Activated CD4-positive, alpha-beta T cell treated with anti-CD3 and anti-CD28 coated beads, Interleukin-2, Interleukin-6, amounts not matched to agents 100 ng/mL and 50 ng/mL, durations not matched to agents 16 hours and 8 hours (primary cell): ENCODE results near the gene KIAA0040.

Experiments
- DNase-seq: peaks from one replicate; pipeline ENCODE4 v3.0.0-alpha.2; 2020

KIAA0040 gene

DNA sequence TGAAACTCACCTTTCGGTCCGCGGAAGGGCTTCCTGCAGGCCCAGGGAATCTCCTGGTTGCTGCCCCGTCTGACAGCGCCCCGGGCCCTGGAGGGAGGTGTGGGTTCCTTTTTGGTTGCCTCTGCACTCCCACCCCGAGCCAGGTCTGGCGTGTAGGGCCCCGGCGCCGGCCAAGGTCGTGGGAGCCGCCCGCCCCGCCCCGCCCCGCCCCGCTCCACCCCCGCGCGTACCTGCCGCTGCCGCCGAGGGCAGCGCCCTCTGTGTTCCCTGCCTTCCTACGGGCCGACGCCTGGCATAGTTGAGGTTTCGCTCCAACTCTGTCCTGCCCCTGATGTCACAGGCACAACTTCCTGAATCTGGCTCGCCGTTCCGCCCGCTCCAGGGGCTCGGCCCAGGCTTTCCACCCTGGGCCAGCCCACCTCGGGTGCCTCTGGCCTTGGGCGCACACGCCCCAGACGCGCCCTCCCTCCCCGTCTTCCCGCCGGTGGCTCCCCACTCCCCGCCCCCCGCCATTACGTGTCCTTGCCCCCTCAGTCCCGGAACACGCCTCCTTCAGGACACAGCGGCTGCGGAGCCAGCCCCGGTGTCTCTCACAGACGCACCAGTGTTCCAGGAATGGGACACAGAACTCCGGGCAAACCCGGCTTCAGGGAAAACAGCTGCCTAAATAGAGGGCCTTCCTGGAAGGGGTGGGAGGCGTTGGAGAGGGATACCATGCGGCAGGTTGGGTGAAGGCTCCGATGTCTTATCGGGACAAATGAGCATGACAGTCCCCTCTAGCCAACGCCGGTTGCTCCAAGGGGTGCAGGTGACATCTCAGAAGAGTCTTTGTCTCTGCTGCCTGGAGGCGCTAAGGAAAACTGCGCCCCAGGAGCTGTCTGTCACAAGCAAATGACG, at the start of gene KIAA0040:
Gene KIAA0040, minus strand, starts transcription at position 147 of the 897 bp plus-strand sequence. CDS start 31,763 bp downstream, outside the sequence.
- DNase-seq = peak; percentile 77

DNA sequence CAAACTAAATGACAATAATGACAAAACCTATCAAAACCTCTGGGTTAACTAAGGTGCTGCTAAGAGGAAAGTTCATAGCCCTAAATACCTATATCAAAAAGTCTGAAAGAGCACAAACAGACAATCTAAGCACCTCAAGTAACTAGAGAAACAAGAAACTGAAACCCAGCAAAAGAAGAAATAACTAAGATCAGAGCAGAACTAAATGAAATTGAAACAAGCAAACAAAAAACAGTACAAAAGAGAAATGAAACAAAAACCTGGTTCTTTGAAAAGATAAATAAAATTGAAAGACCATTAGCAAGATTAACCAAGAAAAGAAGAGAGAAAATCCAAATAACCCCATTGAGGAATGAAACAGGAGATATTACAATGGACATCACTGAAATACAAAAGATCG, 44.8 kb upstream of the KIAA0040 start:
- DNase-seq = no peak

DNA sequence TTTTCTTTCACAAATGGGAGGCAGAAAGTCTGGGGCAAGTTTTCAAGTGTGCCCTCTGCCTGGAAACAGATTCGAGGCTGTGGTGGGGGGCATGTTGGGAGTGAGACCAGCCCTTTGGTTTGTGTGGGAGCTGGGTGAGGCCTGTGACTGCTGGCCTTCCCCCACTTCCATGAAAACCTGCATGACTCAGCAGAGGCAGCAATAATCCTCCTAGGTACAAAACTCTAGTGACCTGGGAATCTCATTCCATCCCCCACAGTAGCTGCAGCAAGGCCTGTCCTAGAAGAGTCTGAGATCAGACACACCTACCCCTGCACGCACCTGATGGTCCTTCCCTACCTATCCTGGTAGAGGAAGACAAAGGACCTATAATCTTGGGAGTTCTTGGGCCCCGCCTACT, 42.1 kb upstream of the KIAA0040 start:
- no peak for DNase-seq

DNA sequence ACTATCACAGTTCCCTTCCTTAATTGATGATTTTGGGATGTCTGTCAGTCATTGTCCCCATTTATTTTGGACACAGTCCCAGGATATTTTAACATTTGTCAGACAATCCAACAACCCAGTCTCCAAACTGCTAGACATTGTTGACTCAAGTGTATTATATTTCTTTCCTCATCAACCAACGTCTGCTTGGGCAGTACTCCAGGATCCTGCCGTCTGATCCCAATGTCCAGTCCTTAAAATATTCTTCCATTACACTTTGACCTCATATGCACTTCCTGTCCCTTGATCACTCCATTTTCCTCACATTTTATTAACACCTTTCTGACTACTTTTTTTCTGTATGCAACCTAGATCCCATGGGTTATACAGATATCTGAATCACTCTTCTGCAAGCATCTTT, 39.8 kb upstream of the KIAA0040 start:
- no peak for DNase-seq

DNA sequence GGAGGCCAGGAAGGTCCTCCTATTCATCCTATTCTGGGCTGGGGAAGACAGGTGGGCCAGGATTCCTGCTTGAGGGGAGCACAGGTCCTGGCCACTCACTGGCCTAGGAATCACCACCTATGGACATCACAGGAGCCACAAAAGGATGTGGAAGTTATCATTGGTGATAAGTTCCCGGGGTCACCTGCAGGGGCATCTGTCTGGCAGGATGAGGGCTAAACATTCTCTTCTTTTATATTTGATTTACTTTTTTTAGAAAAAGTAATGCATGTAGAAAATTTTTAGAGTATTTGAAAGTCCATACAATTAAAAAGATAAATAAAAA, 33.2 kb upstream of the KIAA0040 start:
- no peak for DNase-seq

DNA sequence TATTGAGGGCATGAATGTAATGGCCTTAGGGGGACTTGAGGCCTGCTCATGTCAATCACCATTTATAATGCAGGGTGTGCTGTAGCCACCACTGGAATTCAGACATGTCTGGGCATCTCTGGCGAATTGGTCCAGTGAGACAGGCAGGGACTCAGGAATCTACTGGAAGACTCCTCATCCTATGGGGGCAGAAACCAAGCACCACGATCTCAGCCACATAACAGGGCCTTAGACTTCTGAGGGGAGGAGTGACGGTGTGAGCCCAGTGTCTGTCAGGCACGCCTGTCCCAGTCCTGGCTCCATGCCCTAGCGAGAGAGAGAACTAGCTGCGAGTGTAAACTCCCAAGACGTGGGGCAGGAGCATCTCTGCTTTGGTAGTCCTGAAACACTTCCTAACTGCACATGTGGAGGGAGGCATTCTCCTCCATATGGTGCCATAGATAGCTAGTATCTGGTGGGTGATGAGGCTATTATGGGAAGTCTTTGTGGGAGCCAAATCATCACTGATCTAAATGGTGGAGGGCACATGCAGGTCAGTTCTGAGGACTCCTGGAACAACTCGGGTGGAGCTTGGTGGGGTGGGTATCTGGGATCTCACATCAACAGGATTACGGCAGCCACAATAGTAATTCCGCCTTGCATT, 29.8 kb upstream of the KIAA0040 start:
- no peak for DNase-seq

DNA sequence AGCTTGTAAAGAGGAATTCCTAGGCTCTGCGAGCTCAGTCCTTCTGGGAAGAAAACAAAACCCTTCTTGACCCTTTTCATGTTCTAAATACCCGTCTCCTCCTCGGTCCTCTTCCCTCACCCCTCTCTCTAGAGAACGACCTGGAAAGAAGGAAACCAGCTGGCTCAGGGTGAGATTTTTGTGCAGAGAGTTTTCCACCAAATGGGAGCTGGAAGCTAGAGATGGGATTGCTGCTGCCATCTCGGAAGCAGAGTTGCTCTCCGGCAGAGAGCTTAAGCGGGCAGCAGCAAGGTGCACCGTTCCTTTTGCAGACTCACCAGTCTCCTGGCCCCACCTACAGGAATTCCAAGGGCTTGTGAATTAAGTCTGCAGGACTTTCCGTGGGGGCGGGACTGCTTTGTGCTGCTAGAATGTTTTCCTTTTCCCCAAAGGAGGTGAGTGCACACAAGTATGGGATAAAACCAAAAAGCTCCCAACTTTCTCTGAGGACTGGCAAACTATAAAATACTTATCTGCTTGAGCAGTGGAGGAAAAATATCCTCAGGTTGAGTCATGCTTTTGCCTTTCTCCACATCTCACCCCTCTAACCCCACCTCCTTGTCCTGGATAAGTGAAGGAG, 29.1 kb upstream of the KIAA0040 start:
- DNase-seq = no peak

DNA sequence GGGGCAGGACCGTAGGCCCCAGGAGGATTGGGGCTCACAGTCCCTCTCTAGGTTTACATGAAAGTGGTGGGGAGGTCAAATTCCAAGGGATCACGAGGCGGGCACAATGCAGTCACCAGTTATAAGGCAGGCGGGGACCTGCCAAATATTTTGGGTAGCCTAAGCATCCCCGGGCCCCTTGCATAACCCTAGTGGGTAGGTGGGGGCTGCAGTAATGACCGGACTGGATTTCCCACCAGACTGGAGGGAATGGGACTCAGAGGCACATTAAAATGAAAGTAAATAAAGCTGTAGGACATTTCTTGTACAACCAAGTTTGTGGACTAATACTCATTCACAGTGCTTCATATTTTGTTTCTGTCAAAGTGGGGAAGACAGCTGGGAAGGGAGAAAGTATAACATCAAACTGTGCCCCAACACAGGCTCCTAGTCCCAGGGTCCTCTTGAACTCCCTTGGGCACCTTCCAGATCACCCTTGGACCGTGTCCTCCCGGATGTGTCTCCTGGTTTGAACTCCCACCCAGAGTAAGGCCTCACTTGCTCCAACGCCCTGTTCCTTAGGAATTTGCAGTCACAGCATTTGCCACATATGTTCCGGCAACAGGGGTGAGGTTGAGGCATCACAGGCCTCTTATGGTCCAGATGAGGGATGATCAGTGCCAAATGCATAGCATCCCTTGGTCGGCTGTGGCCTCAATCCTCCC, 28.4 kb upstream of the KIAA0040 start:
- no peak for DNase-seq

DNA sequence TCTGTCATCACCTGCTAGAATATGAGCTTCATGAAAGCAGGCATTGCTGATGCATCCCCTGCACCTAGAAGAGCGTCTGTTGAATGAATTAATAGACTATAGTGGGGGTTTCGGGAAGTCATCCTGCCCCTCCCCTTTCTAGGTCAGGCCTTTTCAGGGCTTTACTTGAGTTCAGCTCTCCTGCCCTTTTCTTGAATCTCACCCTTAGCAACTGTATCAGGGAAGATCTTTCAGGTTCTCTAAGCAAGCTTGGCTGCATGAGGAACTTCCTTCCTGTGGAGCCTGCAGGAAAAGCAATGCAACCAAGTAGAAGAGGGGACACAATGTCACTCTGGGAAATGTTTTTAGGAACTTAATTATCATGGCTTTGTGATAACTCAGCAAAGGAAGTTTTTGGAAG, 27.2 kb upstream of the KIAA0040 start:
- DNase-seq = no peak

DNA sequence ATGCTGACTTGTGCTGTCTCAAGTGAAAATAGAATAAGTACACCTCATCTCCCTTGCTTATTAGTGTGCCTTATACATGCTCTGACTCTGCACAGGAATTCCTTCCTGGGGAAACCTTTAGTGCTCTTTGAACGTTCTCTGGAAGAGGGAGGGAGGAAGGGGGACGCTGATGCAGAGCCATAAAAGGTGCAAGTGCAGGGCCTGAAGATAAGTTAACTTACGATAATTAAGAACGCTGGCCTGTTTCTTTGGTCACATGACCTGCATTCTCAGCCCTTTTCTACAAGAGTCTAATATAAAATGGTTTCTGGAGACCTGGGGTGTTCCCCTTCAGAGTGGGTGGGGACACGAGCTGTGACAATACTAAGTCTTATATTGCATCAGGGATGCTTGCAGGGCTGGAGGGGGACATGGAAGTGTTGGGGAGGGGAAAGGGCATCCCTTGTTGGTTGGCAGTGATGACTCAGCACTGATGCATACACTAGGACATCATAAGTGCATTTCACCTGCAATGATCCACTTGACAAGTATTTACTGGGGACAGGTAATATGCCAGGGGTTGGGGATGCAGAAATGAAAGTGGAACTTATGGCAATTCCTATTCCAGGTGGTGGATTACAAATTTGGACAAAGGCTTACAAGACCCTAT, 26.3 kb upstream of the KIAA0040 start:
- DNase-seq = no peak

DNA sequence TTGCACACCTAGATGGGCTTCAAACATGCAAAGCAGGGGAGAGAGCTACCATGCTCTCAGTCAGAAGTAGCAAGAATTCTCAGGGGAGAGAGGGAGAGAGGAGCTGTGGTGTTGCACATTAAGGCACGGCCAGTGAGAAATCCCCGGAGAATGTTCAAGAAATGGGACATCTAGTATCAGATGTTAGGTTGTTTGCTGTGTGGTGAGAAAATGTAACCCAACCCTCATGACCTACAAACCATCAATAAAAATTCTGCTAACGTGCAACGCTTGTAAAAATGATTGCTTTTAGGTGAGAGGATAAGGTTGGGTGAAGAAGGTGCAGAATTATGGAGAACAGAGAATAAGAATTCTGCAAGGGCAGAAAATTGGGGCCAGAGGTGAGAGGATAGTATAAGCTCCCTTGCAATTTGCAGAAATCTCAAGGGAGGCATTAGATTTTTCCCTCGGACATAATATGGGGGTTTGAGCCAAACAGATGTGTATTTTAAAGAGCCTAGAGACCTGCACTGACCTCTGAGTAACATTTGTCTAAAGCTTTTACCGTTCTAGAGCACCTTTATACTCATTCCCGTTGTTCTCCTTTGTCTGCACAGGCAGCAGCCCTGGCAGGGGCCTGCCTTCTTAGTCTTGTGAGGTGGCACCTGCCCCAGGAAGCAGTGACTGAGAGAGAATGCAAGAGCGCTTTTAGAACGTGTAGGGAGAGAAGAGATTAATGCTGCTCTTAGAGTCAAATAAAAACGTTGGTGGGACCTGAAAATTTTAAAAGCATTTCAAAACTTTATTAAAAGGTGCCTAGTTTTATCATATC, 25.4 kb upstream of the KIAA0040 start:
- no peak for DNase-seq

DNA sequence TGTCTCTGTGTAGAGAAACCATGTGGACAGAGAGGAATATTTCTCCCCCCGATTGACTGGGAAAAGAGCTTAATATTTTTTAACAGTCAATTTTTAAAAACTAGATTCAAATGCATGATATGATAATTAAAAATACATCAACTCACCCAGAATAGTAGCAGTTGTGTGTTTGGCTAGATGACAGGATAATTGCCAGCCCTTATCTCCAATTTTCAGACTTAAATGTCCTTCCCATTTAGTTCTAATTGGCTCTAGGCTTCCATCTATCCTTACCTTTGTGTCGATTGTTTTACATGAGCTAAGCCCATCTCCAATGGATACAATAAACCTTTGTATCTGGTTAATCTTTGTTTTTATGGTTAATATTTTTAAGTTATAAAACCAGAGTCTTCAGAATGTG, 23.9 kb upstream of the KIAA0040 start:
- DNase-seq = no peak

DNA sequence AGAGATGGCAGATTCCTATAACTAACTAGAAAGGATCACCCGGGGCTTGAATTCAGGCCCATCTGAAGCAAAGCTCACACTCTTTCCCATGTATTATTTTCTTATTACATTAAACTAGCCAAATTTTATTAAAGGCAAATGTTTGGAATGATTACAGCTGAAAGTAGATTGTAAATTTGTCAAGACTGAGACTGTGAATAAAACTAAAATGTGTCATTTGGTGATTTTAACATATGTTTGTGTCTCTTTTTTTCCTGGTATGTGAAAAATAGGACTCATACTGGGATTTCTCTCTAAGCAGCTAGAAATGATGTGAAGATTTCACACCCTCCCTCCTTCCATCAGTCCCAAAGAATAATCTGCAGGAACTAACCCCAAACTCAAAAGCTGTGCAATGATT, 19.1 kb upstream of the KIAA0040 start:
- no peak for DNase-seq

DNA sequence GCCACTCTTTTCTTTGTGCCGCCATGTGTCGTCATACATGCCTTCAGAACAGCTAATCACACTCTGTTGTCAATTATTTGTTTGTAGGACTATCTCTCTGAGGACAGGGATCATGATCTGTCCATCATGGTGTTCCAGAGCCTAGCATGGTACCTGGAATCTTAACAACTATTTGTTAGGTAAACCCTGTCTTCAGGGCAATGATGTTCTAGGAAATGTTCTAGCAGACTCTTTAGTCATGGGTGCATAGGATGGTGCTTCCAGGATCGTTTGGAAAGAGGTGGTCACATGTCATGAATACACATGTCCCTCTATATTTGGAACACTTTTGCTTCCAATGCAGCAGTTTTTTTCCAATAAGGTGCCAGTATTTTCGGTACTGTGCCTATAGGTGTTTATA, 18.2 kb upstream of the KIAA0040 start:
- no peak for DNase-seq

DNA sequence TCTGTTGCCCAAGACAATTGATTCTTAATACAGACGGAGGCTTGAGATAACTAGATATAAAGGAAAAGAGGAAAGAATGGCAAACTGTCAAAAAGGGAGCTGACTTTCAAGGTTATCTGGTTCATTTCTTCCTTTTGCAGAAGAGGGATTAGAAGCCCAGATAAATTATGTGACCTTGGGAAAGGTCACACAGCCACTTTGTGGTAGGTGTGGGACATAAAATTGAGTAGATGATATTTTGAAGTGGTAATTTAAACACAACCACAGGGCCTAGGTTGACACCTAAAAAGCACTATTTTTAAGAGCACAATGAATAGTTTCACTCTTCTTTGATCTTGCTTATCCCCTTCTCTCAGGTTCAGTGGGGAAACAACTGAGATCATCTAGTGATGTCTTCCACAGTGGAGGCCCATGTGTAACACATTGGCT, 16.9 kb upstream of the KIAA0040 start:
- peak; percentile 43 for DNase-seq

DNA sequence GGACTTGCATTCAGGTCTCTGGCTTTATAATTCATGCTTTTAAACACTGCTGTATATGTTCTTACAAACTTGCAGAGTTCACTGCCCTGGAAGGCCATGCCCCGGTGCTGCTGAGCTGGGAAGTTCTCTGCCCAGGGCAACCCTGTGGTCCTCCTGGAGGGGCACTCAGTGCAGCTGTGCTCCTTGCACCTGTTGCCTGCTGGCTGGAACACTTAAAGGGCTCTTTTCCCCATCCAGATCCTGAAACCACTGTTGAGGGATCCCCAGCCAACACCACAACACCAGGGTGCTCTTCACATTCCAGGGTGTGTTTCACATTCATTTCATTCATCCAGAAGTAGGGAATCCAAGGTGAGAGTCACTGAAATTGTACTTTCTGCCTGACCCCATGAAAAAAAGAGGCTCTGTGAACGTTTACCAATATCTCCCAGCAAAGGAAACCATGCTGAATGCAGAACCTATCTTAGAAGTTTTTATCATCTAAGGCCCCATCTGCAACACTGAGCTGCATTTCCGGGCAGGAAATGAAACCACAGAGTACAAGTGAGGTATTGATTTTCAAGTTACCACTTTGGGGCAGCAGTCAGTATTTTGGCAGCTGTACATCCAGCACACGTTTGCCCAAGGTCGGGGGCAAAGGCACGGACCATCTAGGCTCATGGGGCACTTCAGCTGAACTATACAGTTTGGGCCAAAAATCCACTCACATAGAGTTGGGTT, 16.4 kb upstream of the KIAA0040 start:
- peak; percentile 76 for DNase-seq

DNA sequence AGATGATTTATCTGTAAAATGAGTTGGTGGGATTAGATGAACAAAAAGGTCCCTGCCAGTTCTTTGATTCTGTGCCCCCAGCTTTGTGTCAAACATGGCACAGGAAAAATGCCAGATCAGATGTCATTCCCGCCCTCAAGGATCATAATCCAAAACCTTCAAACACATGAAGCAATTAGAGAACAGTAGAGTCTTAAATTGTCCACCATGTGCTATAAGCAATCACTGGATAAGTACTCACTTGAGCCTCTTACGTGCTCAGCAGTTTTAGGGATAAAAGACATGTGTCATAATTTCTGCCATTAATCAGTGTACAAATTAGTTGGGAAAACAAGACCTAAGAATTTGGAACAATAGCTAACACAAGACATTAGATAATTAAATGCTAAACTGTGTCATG, 15.4 kb upstream of the KIAA0040 start:
- no peak for DNase-seq

DNA sequence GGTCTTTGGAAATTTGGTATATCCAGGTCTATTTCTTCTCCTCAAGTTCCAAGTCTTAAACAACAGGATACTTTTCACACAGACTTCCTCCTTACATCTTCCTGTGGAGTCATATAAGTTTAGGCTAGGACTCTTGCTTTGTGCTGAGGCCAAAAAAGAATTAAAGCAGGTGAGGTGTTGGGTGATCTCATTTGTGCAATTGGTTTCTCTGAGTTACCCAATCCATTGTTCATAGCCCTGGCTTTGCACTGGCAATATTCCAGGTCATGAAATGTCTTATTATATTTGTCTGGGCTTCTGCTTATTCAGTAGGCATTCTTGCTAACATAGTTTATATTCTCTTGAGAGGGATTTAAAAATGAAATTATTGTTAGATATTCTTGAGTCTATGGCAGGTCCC, 14.1 kb upstream of the KIAA0040 start:
- DNase-seq = no peak

DNA sequence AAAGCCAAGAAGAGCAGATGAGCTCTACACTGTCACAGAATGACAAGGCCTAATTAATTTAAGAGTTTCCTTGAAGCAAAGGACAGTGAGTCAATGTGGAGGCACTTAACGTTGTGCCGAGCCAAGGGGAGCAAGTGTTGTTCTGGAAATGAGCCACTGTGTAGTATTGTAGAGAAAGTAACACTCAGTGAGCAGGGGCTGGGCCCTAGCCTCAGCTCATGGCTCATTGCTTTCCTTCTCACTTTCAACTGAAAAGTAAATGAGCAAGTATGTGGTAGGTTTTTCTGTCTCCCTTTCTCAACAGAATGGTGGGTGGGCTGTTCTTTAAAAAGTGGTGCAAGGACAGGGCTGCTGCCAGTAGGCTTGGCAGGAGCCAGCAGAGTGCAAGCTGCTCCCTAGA, 11.8 kb upstream of the KIAA0040 start:
- DNase-seq = peak; percentile 22

DNA sequence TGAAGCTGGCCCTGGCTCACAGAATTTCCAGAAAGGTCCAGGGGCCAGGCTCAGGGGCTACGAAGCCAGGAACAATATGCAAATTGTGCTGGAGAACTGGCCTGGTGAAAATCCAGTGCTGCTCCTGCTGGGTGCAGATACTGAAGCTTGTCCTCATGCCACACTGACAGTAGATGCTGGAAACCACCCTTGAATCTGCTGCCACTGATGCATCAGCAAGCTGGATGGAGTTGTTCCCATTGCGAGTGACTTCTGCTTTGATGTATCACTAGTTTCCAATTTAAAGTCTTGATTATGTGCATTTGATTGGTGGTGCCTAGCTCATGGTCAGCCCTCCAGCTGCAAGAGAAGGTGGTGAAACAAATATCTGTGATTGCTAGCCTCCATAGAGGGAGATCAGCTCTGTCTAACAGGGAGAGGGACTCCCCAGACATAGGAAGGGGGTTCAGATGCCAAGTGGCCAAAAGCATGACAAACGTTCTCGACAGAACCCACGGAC, 11.0 kb upstream of the KIAA0040 start:
- no peak for DNase-seq
